ENCODE results near the gene SLC35A3. TPM values are rescaled to one million over a fixed set of nuclear protein-coding genes. Genes with fewer than 3 reads are reported as not detected.
A peak's percentile ranks its signal among the peaks of the same experiment; 100 is the strongest.

The SLC35A3 gene
- total RNA-seq, 1 donor from 2014 or later, result 9.5 TPM

DNA sequence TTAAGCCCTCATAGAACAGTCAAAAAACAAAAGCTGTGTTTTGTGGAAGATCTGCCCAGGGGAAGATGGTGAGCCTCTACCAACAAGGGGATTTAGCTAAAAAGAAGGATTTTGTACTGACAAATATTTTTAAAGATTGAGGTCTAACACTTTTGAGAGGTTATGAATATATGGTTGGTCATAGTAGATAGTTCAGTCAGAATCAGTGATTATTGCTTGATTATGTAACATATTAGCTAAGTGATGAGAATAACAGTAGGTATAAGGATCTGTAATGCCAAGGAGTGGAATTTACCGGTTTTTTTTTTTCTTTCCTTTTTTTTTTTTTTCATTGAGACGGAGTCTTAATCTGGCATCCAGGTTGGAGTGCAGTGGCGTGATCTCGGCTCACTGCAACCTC is 83.9 kb downstream of the SLC35A3 start:
- no peak for ATAC-seq
- DNase-seq (ENCODE audit: missing footprints), result no peak
- intact Hi-C loops (cut with DNase I), result no loop called here

GRCh38 chr1:100061681-100062080 is 91.9 kb downstream of the SLC35A3 start:
- intact Hi-C loops (cut with DNase I), result no loop called here
- DNase-seq (ENCODE audit: missing footprints) (no peak), ATAC-seq (no peak)

DNA sequence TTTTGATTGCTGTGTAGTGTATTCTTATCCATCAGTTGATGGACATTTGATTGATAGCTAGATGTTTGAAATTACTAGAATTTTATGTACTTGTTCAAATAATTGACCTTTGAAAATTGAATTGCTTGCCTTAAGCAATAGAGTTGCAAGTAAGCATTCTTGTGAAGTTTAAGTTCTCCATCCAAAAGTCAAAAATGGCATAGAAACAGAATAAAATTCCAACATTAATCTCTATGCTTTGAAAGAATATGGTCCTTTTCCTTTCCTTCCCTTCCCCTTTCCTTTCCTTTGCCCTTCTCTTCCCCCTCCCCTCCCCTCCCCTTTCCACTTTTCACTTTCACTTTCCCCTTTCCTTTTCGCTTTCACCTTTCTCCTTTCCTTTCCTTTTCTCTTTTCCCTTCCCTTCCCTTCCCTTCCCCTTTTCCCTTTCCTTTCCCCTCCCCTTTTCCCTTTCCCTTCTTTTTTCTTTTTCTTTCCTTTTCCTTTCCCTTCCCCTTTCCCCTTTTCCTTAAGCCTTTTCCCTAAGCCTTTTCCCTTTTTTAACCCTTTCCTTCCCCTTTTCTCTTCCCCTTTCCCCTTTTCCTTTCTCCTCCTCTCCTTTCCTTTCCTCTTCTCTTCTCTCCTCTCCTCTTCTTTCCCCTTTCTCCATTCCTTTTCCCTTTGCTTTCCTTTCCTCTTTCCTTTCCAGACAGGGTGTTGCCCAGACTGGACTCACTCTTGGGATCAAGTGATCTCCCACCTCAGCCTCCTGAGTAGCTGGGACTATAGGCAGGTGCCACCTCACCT is 95.6 kb downstream of the SLC35A3 start:
- DNase-seq (ENCODE audit: missing footprints), result no peak
- ATAC-seq, result no peak
- intact Hi-C loops (cut with DNase I), result no loop called here

- ATAC-seq (no peak), DNase-seq (ENCODE audit: missing footprints) (no peak)
- intact Hi-C loops (cut with DNase I), result no loop called here
Measured at GRCh38 chr1:100065969-100066227, 96.1 kb downstream of the SLC35A3 start.

- intact Hi-C loops (cut with DNase I), result no loop called here
- no peak for DNase-seq (ENCODE audit: missing footprints)
- ATAC-seq, result no peak
Measured at GRCh38 chr1:100070201-100070939, 100.6 kb downstream of the SLC35A3 start.

DNA sequence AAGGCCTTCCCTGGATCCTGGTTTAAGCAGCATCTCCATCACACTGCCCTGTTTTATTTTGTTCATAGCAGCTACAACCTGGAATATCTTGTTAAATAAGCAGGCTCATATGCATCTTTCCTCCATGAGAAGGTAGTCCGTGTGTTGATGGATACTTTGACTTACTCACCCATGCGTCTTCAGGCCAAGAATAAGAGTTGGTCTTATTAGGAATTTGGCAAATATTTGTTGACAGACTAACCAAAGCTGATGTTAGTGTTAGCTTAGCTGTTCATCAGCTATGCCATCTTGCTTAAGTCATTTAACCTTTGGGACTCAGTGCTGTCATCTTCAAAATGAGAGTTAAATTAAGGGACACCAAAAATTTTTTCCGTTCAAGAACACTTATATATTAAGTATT is 103.7 kb downstream of the SLC35A3 start:
- ATAC-seq (no peak), DNase-seq (ENCODE audit: missing footprints) (no peak)
- intact Hi-C loops (cut with DNase I), result no loop called here

DNA sequence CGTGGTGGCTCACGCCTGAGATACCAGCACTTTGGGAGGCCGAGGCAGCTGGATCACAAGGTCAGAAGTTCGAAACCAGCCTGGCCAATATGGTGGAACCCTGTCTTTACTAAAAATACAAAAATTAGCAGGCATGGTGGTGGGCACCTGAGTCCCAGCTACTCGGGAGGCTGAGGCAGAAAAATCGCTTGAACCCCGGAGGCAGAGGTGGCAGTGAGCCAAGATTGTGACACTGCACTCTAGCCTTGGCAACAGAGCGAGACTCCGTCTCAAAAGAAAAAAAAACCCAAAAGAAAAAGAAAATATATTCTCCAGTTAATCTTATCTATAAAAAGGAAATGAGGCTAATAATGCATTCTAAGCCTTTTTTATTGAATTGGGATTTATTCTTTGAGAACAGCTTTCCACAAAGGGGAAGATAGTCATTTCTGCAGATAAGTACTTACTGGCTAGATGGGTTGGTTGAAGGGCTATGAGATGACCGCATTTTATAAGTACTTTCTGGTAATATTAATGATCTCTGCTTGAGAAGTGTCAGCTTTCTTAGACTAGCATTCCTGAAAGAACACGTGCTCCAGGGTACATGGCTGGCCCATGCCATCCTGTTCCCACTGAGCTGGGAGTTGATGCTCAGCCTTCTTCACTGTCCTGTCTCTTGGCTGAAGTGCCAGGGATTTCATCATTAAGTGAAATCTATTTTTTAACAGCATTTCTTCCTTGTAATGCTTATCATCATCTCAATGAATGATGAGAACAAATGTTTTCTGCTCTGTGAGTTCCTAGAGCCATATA is 105.0 kb downstream of the SLC35A3 start:
- intact Hi-C loops (cut with DNase I), result no loop called here
- DNase-seq (ENCODE audit: missing footprints) (no peak), ATAC-seq (peak; percentile 26)

DNA sequence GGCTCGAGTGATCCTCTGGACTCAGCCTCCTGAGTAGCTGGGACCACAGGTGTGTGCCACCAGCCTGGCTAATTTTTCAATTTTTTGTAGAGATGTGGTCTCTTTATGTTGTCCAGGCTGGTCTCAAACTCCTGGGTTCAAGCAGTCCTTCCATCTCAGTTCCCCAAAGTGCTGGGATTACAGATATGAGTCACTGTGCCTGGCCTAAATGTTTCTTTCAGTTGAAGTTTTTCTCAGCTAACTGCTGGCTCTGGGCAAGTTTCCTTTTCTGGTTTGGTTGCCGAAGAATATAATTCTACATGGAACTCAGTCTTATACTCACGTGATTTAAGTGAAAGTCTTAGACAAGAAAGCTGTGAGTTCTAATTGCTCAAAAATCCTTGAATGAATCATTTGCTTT is 106.0 kb downstream of the SLC35A3 start:
- DNase-seq (ENCODE audit: missing footprints) (no peak), ATAC-seq (no peak)
- intact Hi-C loops (cut with DNase I), result no loop called here

DNA sequence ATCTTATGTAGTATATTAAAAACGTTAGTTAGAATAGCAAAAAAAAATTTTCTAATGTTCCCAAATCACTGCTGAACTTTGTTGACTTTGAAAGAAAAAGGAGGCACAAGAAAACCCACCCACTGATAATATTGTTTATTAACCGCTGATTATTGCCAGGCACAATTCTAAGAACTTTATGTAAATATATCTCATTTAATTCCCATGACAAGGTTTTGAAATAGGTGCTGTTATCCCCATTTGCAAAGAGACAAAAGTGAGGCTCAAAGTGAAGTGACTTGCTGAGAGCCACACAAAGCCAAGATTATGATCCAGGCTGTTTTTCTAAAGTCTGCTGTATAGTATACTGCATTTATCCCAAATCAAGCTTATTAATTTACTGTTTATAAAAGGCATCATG is 106.5 kb downstream of the SLC35A3 start:
- ATAC-seq (no peak), DNase-seq (ENCODE audit: missing footprints) (no peak)
- intact Hi-C loops (cut with DNase I), result no loop called here

GRCh38 chr1:100076744-100077143 is 106.9 kb downstream of the SLC35A3 start:
- ATAC-seq (no peak), DNase-seq (ENCODE audit: missing footprints) (no peak)
- intact Hi-C loops (cut with DNase I), result no loop called here

DNA sequence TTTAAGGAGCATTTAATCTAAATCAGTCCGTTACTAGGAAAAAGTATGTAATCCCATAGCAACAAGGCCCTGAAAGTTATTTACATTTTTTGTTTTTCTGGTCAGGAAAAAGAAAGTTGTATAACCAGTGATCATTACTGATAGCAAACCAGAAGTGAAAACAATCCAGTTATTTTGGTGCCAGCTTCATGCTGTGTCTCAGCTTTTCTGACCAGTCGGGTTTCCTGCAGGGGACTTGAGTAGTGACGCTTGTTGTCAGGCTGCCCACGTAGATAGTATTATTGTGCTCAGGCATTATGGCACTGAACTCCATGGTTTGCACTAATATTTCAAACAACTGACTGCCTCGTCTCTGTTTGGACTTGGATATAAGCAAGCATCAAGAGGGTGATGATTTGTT is 107.7 kb downstream of the SLC35A3 start:
- DNase-seq (ENCODE audit: missing footprints) (no peak), ATAC-seq (no peak)
- intact Hi-C loops (cut with DNase I), result no loop called here

DNA sequence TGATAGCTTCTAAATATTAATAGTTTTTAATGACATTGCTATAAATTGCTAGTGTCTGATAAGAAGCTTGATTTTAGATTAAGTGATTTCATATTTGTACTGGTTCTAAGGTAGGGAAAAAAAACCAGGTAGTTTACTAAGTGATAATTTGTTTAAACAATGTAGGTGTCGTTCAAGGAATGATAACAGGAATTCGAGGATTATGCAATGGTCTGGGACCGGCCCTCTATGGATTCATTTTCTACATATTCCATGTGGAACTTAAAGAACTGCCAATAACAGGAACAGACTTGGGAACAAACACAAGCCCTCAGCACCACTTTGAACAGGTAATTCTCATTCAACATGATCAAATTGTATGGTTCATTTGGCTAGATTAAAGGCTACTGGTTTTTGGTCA is 110.5 kb downstream of the SLC35A3 start:
- ATAC-seq, result no peak
- intact Hi-C loops (cut with DNase I), result no loop called here
- DNase-seq (ENCODE audit: missing footprints), result no peak

Other genes with a start within 250 kb of the SLC35A3 start
- 2.8 TPM for gene FRRS1, start 203.4 kb upstream of the SLC35A3 start, total RNA-seq
- gene AGL, start 119.6 kb upstream of the SLC35A3 start, total RNA-seq, result 56.3 TPM
- gene SASS6, start 162.9 kb downstream of the SLC35A3 start, total RNA-seq, result 2.2 TPM
- 6.6 TPM for gene TRMT13, start 163.2 kb downstream of the SLC35A3 start, total RNA-seq
- 155 TPM for gene LRRC39, start 208.3 kb downstream of the SLC35A3 start, total RNA-seq

Data from Right ventricle myocardium inferior (tissue), 1 donor.